GM19455 (cell line): ENCODE data around the gene ARL13B.

ENCODE experiments used
- ATAC-seq: cut with Tn5 transposase; IDR thresholded peaks from one replicate; pipeline ENCODE4 v1.9.1; 2021; ENCODE audit not compliant: unreplicated experiment

The ARL13B gene

GRCh38 chr3:94098452-94098851, 118.5 kb downstream of the ARL13B start:
- no peak for ATAC-seq

- no peak for ATAC-seq
These were observed 119.4 kb downstream of the ARL13B start for GRCh38 chr3:94099311-94099710.

GRCh38 chr3:94101860-94102259, 121.9 kb downstream of the ARL13B start:
- ATAC-seq = no peak
